NOMO-1 treated with dmso at 0.1 percent for 144 hours (cell line): ENCODE data around the gene HS3ST4.

Source experiments
- DNase-seq: peaks from one replicate; lab custom pipeline; 2025; ENCODE audit not compliant: unreplicated experiment; lab: John Stamatoyannopoulos, UW

Gene HS3ST4

GRCh38 chr16:25886598-25886997 is 194.8 kb downstream of the HS3ST4 start:
- DNase-seq = no peak

DNA sequence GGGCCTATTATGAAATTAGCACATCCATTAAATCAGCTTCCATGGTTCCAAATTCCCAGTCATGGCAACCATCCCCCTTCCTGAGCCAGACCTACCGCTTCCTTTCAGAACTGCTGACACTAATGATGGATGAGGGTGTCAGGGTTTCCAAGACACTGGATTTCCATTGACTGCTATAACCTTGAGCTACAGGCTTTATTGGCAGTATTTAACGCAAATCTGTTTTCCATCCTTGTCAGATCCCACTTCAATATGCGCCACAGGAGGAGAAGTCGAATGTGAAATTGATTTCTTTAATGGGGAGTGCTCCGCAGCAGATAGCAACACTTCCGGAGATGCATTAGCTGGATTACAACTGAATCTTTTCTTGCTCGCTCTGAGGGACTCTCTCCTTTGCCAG is 197.1 kb downstream of the HS3ST4 start:
- DNase-seq = no peak

GRCh38 chr16:25893332-25893731 is 201.6 kb downstream of the HS3ST4 start:
- no peak for DNase-seq

DNA sequence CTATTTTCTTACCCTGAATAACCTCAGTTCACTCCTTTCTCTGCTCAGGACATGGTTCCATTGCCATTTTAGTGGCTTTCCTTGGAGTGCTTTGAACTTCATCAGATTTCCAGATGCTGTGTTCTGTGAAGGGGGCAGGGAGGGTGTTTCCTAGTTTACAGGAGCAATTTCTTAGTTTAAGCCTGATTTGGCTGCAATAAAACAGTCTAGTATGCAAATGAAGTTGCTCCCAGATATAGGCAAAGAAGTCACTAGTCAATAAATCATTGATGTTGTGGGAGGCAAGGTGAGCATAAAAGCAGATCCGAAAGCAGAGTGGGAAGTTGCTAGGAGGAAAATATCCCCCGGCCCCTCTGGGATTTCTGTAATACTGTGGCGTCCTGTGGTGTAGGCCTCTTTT is 202.3 kb downstream of the HS3ST4 start:
- DNase-seq = no peak

DNA sequence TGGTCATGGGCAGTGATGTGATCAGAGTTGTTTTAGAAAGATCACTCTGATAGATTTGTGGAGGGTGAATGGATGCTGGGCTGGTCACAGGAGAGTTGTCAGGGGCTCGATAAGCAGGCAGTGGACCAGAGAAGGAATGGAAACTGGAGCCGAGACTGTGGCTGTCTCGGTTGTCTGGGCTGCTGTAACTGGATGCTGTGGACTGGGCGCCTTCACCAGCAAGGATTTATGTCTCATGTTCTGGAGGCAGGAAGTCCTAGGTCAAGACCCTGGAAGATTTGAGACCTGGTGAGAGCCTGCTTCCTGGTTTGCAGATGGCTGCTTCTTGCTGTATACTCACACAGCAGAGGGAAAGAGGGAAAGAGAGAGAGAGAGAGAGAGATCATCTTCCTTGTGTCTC is 203.6 kb downstream of the HS3ST4 start:
- no peak for DNase-seq

- no peak for DNase-seq
These were observed 204.7 kb downstream of the HS3ST4 start for GRCh38 chr16:25896411-25896810.

GRCh38 chr16:25897702-25898101 is 205.9 kb downstream of the HS3ST4 start:
- DNase-seq = no peak

- no peak for DNase-seq
These were observed 214.1 kb downstream of the HS3ST4 start for GRCh38 chr16:25905810-25906209.

- no peak for DNase-seq
These were observed 219.2 kb downstream of the HS3ST4 start for GRCh38 chr16:25910971-25911370.

- no peak for DNase-seq
These were observed 220.6 kb downstream of the HS3ST4 start for GRCh38 chr16:25912321-25912720.

DNA sequence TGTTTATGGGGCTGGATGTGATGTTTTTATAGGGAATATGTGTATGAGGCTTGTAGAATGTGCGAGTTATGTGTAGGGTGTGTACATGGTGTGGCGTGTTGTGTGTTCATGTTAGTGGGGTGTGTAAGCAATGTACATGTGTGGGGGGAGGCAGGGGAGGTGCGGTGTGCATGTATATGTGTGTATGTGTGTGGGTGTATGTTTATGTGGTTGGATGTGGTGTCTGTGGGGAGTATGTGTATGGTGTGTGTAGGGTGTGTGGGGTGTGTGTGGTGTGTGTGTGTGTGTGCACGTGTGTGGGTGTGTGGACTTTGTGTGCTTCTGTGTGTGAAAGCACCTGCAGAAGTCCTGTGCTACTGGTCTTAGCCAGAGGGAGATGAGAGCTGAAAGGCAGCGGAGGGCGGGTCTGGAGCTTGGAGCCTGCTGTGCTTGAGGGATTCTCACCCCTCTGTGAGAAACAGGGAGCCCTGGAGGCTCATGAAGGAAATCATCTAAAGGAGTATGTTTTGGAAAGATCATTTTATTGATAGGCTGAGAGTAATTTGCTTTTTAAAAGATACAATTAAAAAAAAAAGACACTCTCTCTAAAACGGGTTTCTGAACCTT is 222.7 kb downstream of the HS3ST4 start:
- DNase-seq = no peak

- DNase-seq = no peak
These were observed 224.3 kb downstream of the HS3ST4 start for GRCh38 chr16:25916037-25916436.

- DNase-seq = no peak
These were observed 230.7 kb downstream of the HS3ST4 start for GRCh38 chr16:25922438-25922837.

DNA sequence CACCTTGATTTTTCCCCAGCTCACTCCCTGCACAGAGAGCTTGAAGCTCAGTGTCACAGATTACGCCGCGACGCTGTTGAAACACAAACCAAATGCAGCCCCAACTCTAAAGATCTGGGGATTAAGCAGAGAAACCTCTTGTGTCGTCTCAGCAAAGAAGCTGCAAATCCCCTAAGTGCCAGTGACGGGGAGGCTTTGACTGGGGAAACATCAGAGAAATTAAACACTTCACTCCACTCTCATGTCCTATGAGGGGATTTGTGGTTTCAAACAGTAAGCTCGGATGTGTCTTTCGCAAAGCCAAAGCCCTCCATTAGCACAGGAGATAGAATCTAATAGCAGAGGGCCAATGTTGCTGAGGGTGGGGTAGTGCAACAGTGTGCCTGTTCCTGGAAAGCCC is 233.7 kb downstream of the HS3ST4 start:
- no peak for DNase-seq

GRCh38 chr16:25931473-25932035 is 239.8 kb downstream of the HS3ST4 start:
- DNase-seq = no peak

- no peak for DNase-seq
These were observed 250.2 kb downstream of the HS3ST4 start for GRCh38 chr16:25941800-25942499.

GRCh38 chr16:25950586-25951281 is 259.0 kb downstream of the HS3ST4 start:
- DNase-seq = no peak

GRCh38 chr16:25951999-25952398 is 260.2 kb downstream of the HS3ST4 start:
- DNase-seq = no peak

DNA sequence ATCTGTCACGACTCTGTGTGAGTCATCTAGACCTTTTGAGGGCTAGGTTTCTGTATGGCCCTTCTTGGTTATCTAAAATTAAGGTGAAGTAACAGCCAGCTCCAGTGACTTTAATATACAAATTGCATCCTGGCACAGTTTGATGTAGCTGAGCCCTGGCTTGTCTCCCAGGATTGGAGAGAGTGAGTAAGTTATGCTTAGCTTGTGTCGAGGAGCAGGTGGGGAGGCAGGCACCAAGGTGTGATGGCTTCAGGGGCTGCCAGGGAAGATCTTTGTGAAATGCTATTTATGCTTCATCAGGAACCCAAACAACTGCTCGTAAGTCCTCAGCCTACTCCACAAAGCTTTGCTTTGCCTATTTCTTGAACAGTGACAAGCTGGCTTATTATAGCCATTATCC is 261.2 kb downstream of the HS3ST4 start:
- no peak for DNase-seq

- DNase-seq = no peak
These were observed 265.9 kb downstream of the HS3ST4 start for GRCh38 chr16:25957707-25958106.

DNA sequence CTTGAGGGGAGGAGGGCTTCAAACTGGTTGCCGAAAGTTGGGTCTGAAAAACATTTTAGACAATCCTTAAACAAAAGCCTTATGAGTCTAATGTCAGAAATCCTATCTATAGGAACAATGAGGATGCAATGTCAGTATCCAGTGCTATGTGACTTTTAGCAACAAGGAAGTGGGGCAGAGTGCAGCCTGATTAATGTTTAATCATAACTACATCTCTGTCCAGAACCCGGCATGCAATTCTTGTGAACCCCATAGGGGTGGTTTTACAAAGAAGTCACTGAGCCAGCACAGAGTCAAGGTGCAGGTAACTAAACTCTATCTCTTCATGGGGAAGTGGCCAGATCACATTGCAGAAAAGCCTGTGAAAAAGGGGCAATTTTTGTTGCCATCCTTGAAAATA is 267.5 kb downstream of the HS3ST4 start:
- no peak for DNase-seq
